Measurements from ENCODE around the gene OR6X1. TPM values are rescaled to one million over a fixed set of nuclear protein-coding genes. Genes with fewer than 3 reads are reported as not detected.

The OR6X1 gene
- total and polyA plus RNA-seq, 2 experiments from 2014 or later = not detected

DNA sequence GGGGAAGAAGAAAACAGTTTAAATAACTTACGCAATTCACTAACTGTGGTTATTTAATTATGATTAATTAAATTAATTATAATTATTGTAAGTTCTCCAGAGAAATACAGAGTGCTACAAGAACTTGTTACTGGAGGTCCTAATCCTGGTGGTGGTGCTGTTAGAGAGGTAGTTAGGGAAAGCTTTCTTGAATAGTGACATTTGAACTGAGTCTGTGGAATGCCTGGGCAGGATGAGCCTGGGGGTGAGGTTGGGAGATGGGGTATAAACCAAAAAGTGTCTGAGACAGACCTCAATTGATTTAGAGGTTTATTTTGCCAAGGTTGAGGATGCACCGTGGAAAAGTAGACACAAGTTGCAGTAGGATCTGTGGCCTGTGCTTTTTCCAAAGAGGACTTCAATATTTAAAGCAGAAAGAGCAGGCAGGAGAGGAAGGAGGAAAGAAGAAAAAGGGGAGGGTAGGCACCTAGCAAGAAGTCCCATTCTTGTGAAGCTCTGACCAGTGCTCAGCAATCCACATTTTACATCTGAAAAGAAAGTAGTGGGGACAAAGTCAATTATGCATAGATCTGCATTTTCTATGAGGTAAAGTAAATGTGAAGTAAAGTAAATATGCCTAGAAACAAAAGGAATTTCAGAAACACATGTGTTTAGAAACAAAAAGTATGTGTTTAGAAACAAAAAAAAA, 8.4 kb downstream of the OR6X1 start:
- Mint-ChIP-seq H3K36me3 (ENCODE audit: low read depth) (peaks cover 36% of the 10 kb centered on the region), H3K27ac (peak overlapping the region; percentile 90), H3K27me3 (ENCODE audit: insufficient read depth, low read depth, poor library complexity) (peaks cover 11% of the 10 kb centered on the region), H3K4me3 (peak overlapping the region; percentile 48), H3K9me3 (peaks cover 28% of the 10 kb centered on the region), H3K4me1 (peaks cover 41% of the 10 kb centered on the region)
- no peaks in the 10 kb centered on the region for H4K20me1 ChIP-seq (replicated peaks; ENCODE audit: insufficient read depth)
- H3K27me3 ChIP-seq (ENCODE audit: insufficient read depth) = no peaks in the 10 kb centered on the region
- 0 out of 2 replicates have a peak, but pooled peaks cover 8% of the 10 kb centered on the region for H3F3A ChIP-seq (replicated peaks; ENCODE audit: low read depth)
- H3K36me3 ChIP-seq (ENCODE audit: insufficient read depth) = no peaks in the 10 kb centered on the region; the same call in 1 of the 2 replicates
- H3K4me1 ChIP-seq (ENCODE audit: insufficient read depth) = peaks cover 37% of the 10 kb centered on the region
- H3K79me2 ChIP-seq (replicated peaks; ENCODE audit: insufficient read depth) = peaks cover 3% of the 10 kb centered on the region
- peak overlapping the region; percentile 63 for H3K4me2 ChIP-seq
- TF ChIP-seq, protein P1, sequence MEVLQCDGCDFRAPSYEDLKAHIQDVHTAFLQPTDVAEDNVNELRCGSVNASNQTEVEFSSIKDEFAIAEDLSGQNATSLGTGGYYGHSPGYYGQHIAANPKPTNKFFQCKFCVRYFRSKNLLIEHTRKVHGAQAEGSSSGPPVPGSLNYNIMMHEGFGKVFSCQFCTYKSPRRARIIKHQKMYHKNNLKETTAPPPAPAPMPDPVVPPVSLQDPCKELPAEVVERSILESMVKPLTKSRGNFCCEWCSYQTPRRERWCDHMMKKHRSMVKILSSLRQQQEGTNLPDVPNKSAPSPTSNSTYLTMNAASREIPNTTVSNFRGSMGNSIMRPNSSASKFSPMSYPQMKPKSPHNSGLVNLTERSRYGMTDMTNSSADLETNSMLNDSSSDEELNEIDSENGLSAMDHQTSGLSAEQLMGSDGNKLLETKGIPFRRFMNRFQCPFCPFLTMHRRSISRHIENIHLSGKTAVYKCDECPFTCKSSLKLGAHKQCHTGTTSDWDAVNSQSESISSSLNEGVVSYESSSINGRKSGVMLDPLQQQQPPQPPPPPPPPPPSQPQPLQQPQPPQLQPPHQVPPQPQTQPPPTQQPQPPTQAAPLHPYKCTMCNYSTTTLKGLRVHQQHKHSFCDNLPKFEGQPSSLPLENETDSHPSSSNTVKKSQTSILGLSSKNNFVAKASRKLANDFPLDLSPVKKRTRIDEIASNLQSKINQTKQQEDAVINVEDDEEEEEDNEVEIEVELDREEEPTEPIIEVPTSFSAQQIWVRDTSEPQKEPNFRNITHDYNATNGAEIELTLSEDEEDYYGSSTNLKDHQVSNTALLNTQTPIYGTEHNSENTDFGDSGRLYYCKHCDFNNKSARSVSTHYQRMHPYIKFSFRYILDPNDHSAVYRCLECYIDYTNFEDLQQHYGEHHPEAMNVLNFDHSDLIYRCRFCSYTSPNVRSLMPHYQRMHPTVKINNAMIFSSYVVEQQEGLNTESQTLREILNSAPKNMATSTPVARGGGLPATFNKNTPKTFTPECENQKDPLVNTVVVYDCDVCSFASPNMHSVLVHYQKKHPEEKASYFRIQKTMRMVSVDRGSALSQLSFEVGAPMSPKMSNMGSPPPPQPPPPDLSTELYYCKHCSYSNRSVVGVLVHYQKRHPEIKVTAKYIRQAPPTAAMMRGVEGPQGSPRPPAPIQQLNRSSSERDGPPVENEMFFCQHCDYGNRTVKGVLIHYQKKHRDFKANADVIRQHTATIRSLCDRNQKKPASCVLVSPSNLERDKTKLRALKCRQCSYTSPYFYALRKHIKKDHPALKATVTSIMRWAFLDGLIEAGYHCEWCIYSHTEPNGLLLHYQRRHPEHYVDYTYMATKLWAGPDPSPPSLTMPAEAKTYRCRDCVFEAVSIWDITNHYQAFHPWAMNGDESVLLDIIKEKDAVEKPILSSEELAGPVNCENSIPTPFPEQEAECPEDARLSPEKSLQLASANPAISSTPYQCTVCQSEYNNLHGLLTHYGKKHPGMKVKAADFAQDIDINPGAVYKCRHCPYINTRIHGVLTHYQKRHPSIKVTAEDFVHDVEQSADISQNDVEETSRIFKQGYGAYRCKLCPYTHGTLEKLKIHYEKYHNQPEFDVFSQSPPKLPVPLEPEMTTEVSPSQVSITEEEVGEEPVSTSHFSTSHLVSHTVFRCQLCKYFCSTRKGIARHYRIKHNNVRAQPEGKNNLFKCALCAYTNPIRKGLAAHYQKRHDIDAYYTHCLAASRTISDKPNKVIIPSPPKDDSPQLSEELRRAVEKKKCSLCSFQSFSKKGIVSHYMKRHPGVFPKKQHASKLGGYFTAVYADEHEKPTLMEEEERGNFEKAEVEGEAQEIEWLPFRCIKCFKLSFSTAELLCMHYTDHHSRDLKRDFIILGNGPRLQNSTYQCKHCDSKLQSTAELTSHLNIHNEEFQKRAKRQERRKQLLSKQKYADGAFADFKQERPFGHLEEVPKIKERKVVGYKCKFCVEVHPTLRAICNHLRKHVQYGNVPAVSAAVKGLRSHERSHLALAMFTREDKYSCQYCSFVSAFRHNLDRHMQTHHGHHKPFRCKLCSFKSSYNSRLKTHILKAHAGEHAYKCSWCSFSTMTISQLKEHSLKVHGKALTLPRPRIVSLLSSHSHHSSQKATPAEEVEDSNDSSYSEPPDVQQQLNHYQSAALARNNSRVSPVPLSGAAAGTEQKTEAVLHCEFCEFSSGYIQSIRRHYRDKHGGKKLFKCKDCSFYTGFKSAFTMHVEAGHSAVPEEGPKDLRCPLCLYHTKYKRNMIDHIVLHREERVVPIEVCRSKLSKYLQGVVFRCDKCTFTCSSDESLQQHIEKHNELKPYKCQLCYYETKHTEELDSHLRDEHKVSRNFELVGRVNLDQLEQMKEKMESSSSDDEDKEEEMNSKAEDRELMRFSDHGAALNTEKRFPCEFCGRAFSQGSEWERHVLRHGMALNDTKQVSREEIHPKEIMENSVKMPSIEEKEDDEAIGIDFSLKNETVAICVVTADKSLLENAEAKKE (CRISPR knock-in tag; IDR thresholded peaks at IDR 0.05) = peak; percentile 82
- no peak for TF ChIP-seq ZNF114 (CRISPR knock-in tag; IDR thresholded peaks at IDR 0.05)
- TF ChIP-seq EZH2 (IDR thresholded peaks at IDR 0.05; ENCODE audit: low read depth, unreplicated experiment) = no peak
- TF ChIP-seq STAT1 (IDR thresholded peaks at IDR 0.05; ENCODE audit: unreplicated experiment) = no peak
- no peak for TF ChIP-seq CREB1 (CRISPR knock-in tag; IDR thresholded peaks at IDR 0.05; ENCODE audit: low read depth)
- no peak for TF ChIP-seq ZNF331 (CRISPR knock-in tag; IDR thresholded peaks at IDR 0.05; ENCODE audit: low read depth)
- peak; percentile 53; the same call in 1 of the 2 replicates for TF ChIP-seq NANOG (IDR thresholded peaks at IDR 0.05; ENCODE audit: borderline replicate concordance)
- peak; percentile 18 to 55; a peak in 3 of 4 replicates for TF ChIP-seq CTCF (conservative IDR thresholded peaks at IDR 0.05; ENCODE audit: low read depth in 2 of 2)
- no peak for TF ChIP-seq POLR2AphosphoS5 (IDR thresholded peaks at IDR 0.05; ENCODE audit: low read depth)
- no peak for TF ChIP-seq ETS1 (IDR thresholded peaks at IDR 0.05)
- no peak for TF ChIP-seq JUNB (IDR thresholded peaks at IDR 0.05; ENCODE audit: unreplicated experiment)
- no peak for TF ChIP-seq EZH2phosphoT487 (IDR thresholded peaks at IDR 0.05; ENCODE audit: unreplicated experiment)
- no peak for TF ChIP-seq REST (IDR thresholded peaks at IDR 0.05; ENCODE audit: unreplicated experiment)
- ATAC-seq (peak; percentile 11), DNase-seq (ENCODE audit: low spot score) (peak; percentile 53)
- H2AFZ ChIP-seq = no peak overlapping the region
- peak overlapping the region; percentile 84 for H3K27ac ChIP-seq (ENCODE audit: low read depth)
- H3K9me2 ChIP-seq (ENCODE audit: insufficient read depth) = no peaks in the 10 kb centered on the region; the same call in 1 of the 2 replicates
- H3K4me3 ChIP-seq = no peak overlapping the region

Data from GM23338 (cell line).